ENCODE measurements around the gene CDH23.

CDH23 gene

DNA sequence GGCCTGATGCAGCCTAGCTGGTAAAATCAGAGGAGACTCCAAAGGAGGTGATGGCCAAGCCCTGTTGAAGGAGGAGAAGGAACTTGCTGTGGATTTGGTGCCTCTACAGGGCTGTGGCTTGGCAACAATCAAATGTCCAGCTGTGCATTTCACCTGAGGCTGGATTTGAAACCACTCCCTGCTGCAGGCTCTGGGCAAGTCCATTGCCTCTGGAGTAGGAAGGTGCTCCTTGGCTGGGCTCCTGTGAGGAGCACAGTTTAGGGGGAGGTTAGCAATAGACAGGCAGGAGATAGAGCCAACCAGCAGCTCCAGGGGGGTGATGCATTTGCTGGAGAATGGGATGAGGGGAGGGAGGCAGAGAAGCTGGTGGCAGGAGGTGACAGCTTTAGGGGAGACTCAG lies 26.5 kb downstream of the CDH23 start:
- DNase-seq (ENCODE audit: low read depth) = no peak

DNA sequence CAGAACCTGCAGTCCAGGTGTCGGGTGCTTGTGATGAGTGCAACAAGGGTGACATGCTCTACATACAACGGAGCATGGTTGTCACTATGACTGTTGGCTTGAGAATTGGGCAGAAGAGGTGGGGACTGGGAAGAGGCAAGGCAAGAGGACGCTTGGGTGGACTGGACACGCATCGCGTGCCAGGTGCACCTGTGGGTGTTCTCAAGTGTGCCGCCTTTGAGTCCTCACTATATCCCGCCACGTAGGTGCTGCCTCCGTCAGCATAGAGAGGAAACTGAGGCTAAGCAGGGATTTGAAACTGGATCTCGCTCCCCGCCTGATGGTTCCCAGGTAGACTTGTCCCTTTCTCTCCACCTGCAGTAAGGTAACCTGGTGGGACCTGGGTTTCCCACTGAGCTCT lies 27.2 kb downstream of the CDH23 start:
- no peak for DNase-seq (ENCODE audit: low read depth)

GRCh38 chr10:71424496-71425194 lies 27.9 kb downstream of the CDH23 start:
- no peak for DNase-seq (ENCODE audit: low read depth)

DNA sequence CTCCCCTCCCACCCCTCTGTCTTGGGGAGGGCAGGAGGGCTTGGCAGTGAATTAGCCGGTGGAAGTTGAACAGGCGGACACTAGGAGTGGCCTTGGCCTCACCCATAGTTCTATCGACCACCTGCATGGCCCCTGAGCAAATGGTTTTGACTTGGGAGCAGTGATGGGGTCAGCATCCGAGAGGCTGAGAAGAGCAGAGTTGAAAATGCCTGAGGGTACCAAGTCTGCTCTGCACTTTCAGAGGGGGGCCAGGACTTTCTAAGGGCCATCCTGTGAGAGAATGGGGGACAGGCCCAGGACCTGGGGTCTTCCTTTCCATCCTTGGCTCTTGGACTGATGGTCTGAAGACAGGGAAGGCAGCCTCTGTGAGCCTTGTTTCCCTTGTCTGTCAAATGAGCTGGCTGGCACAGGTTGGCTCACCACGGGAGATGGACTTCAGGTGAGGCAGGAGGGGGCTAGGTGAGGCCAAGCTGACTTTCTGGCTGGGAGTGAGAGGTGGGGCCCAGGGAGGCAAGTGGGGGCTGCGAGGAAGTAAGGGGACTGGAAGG lies 29.4 kb downstream of the CDH23 start:
- DNase-seq (ENCODE audit: low read depth) = no peak

DNA sequence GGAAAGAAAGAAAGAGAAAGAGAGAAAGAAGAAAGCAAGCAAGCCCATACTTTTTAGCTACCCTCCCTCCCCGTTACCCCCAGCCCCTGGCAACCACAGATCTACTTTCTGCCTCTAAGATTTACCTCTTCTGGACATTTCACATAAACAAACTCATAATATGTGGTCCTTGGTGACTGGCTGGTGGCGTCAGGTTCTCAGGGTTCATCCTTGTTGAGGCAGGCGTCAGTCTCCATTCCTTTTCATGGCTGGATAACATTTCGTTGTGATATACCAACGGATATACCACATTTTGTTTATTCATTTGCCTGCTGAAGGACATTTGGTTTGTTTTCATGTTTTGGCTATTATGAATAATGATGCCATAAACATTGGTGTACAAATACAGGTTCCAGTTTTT lies 30.5 kb downstream of the CDH23 start:
- DNase-seq (ENCODE audit: low read depth) = no peak

DNA sequence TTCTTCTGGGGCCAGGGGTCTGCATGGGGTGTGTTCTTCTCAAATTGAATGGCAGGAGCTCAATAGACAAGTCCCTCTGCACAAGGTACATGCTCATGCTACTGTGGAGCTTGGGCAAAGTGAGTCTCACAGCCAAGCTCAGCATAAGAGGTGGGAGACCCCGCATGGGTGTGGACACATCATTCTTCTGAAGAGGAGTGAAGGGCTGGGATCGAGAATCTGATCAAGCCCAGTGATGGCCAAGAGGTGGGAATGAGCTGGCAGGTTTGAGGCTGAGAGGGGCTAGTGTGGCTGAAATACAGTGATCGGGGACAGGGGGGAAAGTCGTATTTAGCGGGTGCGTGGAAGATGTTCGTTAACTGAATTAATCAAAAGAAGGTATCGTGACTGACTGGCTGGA lies 32.6 kb downstream of the CDH23 start:
- no peak for DNase-seq (ENCODE audit: low read depth)

DNA sequence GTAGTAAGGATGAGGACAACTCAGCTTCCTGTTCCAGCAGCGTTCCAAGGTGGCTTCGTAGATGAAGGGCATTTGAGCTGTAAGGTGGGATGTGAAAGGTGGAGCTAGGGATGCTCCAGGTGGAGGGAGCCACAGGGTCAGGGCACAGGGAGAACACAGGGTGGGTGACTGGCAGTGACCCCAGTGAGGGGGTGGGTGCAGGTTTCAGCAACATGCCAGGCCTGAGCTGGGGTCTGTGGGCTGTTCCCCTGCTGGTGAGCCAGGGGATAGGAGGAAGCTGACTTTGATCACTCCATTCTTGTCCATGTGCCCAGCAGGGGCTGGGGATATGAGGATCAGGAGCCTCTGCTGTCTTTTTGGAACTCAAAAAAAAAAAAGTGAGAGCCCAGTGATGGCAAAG lies 33.2 kb downstream of the CDH23 start:
- DNase-seq (ENCODE audit: low read depth) = no peak

DNA sequence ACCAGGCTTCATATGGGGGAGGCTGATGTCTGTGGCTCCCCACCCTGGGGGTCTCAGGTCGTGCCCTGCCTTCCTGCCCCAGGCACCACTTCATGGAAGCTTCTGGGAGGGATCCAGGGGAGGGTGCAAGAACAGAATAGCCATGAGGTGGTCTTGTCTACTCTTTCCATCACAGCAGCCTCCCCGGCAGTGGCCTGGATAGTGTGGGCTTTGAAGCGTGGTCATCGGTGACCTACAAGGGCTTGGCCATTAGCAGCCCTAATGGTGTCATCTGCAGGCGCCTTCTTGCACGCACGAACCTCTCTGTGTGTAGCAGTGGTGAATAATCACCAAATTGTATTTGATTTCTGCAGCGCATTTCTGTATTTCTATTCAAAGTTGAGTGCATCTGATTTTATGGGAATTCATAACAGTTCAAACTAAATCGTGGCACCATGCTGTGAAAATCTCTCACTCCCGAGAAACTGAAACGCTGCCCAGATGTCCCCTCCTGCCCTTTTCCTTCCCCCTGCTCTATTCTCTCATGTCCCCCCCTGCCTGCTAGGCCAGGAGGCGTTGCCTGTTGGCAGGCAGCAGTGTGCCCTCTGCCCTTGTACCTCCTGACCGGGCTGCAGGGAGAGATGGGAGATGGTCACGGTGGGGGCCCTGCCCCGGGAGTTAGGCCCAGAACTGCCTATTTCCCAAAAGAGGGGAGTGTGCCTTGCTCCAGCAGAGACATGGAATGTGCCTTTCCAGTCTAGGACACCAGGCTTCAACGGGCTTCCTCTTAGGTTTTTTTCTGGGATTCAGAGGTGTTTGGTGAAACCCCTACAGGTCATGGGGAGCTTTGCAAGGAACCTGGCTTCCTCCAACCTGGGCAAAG lies 34.8 kb downstream of the CDH23 start:
- no peak for DNase-seq (ENCODE audit: low read depth)

GRCh38 chr10:71432101-71432905 lies 35.6 kb downstream of the CDH23 start:
- no peak for DNase-seq (ENCODE audit: low read depth)

GRCh38 chr10:71432956-71433767 lies 36.4 kb downstream of the CDH23 start:
- no peak for DNase-seq (ENCODE audit: low read depth)

- DNase-seq (ENCODE audit: low read depth) = no peak
Measured at GRCh38 chr10:71433768-71434744, 37.3 kb downstream of the CDH23 start.

DNA sequence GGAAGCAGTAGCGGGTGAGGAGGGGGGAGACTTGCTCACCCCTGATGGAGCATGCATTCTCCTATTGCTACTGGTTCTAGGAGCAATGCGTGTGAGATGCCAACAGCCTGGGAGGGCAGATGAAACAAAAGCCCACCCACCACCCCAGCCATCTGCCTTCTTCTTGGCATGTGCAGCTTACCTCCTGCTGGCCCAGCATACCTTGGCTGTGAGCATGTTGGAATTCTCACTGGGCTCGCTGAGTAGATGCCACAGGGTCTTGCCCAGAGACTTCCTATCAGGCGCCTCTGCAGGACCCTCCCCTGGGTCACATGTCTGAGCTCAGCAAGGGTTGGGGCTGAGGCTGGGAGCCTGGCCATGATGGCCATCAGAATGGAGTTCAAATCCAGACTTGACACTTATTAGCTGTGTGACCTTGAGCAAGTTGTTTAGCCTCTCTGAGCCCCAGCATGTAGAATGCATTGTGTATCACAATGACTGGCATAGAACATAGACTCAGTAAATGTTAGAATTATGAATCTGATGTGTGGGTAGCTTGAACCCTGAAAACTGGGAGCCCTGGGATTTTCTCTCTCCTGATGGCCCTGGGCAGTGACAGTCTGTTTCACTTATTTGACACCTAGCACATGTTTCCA lies 38.2 kb downstream of the CDH23 start:
- no peak for DNase-seq (ENCODE audit: low read depth)

GRCh38 chr10:71435571-71436267 lies 39.0 kb downstream of the CDH23 start:
- no peak for DNase-seq (ENCODE audit: low read depth)

DNA sequence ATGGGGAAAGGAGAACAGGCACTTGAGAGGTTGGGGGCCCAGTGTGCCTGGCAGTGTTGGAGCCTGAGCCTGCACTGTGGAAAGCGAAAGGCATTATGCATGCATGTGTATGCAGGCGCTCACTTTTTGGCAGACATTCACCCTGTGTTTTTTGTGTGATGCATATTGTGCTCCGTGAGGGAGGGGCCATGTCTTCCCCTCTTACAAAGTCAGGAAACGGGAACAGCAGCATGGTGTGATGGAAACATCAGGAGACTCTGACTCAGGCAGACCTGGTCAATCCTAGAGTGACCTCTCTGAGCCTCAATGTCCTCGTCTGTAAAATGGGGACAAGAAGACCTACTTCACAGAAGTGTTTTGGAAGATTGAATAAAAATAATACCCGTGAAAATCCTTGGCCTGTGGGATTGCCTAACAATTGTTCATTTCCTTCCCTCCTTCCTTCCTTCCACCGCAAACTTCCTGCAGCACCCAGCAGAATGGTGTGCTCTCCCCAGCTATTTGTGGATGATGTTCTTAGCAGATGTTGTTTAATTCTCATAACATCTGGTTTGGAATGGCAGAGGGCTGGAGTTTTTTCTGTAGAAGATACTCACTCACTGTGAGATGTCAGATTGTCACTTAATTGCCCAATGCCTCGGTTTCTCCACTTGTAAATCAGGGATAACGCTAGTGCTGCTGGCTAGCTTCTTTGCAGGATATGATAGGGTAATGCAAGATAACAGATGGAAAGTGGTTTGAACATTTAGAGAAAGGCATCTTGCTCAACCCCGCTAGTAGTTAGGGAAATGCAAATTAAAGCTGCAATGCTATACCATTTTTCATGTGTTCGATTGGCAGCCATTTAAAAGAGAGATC lies 39.8 kb downstream of the CDH23 start:
- no peak for DNase-seq (ENCODE audit: low read depth)

- no peak for DNase-seq (ENCODE audit: low read depth)
Measured at GRCh38 chr10:71437537-71438092, 40.9 kb downstream of the CDH23 start.

DNA sequence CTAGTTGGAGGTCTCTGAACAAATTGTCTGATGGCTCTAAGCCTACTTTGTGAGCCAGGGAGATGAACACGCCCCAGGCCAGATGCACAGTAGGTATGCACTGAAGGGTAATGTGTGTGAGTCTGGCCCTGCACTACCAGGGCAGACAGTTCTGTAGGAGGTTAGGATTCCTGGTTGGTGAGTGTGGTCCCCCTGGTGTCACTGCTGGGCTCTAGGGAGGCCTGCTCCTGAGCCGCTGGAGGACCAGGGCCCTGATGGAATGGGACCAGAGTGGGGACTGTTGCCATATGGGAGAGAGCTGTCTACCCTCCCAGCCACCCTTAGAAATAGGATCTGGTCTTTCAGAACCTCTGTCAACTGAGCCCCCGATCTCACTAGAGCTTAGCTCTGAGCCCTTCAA lies 42.0 kb downstream of the CDH23 start:
- DNase-seq (ENCODE audit: low read depth) = no peak

DNA sequence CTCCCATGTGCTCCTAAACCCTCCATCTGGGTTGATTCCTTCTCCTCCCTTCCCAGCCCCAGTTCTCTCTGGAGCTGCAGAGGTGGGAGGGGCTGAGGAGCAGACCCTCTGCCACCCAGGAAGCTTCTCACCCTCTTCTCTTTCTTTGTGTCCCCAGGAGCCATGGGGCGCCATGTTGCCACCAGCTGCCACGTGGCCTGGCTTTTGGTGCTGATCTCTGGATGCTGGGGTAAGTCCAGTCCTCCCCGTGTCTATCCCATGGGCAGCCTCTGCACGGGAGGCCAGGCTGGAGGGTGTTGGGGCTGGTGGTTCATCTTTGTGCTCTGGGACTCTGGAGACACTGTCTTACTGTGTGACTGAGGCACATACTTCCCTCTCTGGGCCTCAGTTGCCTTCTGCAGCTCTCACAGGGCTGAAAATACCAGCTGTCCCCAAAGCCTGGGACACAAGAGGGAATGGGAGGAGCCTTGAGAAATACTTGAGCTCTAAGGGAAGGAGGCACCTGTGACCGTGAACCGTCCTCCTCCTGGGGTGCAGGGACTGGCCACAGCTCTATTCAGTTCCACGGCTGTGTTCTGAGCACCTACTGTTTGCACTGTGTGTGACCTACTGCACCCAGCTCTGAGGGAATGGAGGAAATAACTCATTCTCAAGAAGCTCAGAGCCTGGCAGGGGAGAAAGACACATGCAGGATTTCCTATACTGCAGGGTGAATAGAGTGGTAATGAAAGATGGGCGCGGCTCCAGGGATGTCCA lies 43.1 kb downstream of the CDH23 start:
- DNase-seq (ENCODE audit: low read depth) = no peak

Measured in activated T-helper 9 cell treated with anti-CD3 and anti-CD28 coated beads, Interleukin-2, amount 50 U/mL, for 16 hours (primary cell).